Suprapubic skin (tissue), 4 donors: ENCODE data around the gene ZNF664. TPM values are rescaled to one million over a fixed set of nuclear protein-coding genes. Genes with fewer than 3 reads are reported as not detected.

Experiments used
- DNase-seq, 2 donors: peaks; one replicate each; pipeline ENCODE4 v3.0.0-alpha.2; 2019; ENCODE audit warnings: low spot score in 2 of 2
- H3K27ac ChIP-seq: fragments of 200-600 bp; sonication (generic); one replicate; pipeline ENCODE4 v1.5.1; 2019
- H3K27me3 ChIP-seq: fragments of 200-600 bp; sonication (generic); one replicate; pipeline ENCODE4 v1.5.1; 2019
- H3K36me3 ChIP-seq: fragments of 200-600 bp; sonication (generic); one replicate; pipeline ENCODE4 v1.5.1; 2019
- H3K4me1 ChIP-seq: fragments of 200-600 bp; sonication (generic); one replicate; pipeline ENCODE4 v1.5.1; 2019
- H3K4me3 ChIP-seq: fragments of 200-600 bp; sonication (generic); one replicate; pipeline ENCODE4 v1.5.1; 2019; ENCODE audit warnings: mild to moderate bottlenecking
- H3K9me3 ChIP-seq: fragments of 200-600 bp; sonication (generic); one replicate; pipeline ENCODE4 v1.5.1; 2019
- EP300 ChIP-seq: sonication (generic); formaldehyde crosslinking; IDR thresholded peaks from one replicate; pipeline ENCODE4 v1.6.1; 2017; ENCODE audit warnings: antibody characterized with exemption
- POLR2A ChIP-seq, 2 donors: fragments of 450-650 bp; IDR thresholded peaks; one replicate each; pipeline ENCODE4 v1.6.1; 2017; ENCODE audit warnings: antibody characterized with exemption in 2 of 2, mild to moderate bottlenecking in 2 of 2, moderate library complexity in 2 of 2
- POLR2AphosphoS5 ChIP-seq, 3 donors: sonication (generic); formaldehyde crosslinking; IDR thresholded peaks; one replicate each; pipeline ENCODE4 v1.6.1; 2017; ENCODE audit warnings: antibody characterized with exemption in 3 of 3
- WGBS: methylation state at CpG from one replicate; pipeline ENCODE4 v1.1.5; 2018; 5-methylcytosine and 5-hydroxymethylcytosine counted together
- total RNA-seq, 4 donors: library from RNA; depleted of rRNA; stranded (reverse); fragments of >200 nt; gene quantifications; one replicate each; pipeline ENCODE4 v1.1.0, GENCODE V29; 2016
- TF ChIP-seq, protein P1 (sequence below), 2 donors: fragments of 200-600 bp in 1 of 2; fragments of 450-650 bp in 1 of 2; sonication (generic) in 1 of 2; IDR thresholded peaks; one replicate each; pipeline ENCODE4 v1.5.1; 2016 to 2019; ENCODE audit warnings: antibody characterized with exemption in 2 of 2, mild to moderate bottlenecking in 1 of 2, moderate library complexity in 1 of 2

ZNF664 gene
- total RNA-seq: 10 to 100 TPM; 29.6 to 39.6 (median 32.8) TPM

DNA sequence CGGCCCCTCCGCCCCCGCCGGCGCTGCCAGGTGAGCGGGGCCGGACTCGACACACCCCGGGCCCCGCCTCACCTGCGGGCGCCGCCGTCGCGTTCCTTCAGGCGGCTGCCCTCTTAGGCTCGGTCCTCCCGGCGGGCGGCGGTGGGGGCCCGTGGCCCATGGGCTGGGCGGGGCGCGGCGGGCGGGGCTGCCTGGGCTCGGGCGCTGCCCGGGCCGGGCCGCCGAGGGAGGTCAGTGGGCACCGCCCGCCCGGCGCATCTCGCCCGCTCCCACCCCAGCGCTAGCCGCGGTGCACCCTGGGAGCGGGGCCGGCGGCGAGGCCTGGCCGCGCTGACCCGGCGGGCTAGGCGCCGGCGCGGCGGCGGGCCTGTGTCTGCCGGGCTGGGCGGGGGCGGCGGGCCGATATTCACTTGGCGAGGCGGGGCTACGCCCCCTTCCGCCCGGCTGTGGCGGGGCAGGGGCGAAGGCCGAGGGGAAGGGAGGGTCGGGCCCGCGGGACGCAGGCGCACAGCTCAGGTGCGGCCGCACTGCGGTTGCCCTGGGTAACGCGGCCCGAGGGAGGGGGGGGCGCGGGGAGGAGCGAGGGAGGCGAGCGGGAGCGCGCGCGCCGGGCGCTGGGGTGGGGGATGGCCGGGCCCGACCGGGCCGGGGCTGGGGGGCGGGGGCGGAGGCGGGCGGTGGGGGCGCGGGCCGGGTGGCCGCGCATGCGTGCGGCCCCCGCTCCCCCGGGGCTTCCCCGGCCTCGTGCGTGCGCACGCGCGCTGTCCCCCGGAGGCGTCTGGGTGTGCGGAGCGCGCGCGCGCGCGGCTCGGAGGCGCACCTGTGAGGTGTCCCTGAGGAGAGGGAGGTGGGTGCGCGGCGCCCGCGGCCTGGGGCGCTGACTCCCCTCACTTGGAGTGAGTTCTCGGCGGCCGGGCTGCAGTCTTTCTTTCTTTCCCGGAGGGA lies at the start of gene ZNF664, which contains the start of gene CCDC92:
ZNF664 (plus strand) TSS at position 759 of the 945 bp plus-strand sequence. CDS start 38,930 bp downstream, outside the sequence.
CCDC92 (minus strand) TSS at position 375 of the 945 bp plus-strand sequence. CDS start 28,526 bp downstream, outside the sequence.
- Histone ChIP-seq H3K36me3 (peaks cover 3% of the 10 kb centered on the region), H3K27me3 (no peaks in the 10 kb centered on the region), H3K9me3 (no peaks in the 10 kb centered on the region), H3K4me3 (peak within 1 kb of the TSS; percentile 97), H3K4me1 (peaks cover 28% of the 10 kb centered on the region), H3K27ac (peak within 1 kb of the TSS; percentile 94)
- no peak for TF ChIP-seq POLR2AphosphoS5 (IDR thresholded peaks at IDR 0.05)
- peak in 1 of 2 donors; percentile 71 for TF ChIP-seq POLR2A (IDR thresholded peaks at IDR 0.05)
- TF ChIP-seq EP300: no peak
- 1% methylated on average over 14 of the region's 138 CpGs for WGBS
- DNase-seq: peak; percentile 87 to 92

DNA sequence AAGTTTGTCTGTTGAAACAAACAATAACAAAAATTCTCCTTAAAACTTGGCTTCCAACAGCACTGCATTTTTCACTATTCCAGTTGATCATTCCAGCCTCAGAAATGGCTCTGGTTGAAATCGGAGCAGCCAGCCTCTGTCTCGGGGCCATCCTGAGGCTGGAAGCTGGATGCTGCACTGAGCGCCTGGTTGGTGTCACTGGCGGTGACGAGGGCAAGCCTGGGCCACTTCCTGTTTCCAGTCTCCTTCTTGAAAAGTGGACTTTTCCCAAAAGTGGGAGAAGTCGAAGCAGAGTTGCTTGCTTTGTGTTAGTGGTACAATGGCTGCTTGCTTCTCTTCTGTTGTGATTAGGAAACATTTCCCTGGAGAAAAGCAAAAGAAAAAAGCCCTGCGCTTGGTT lies 49.1 kb upstream of the ZNF664 start:
- Histone ChIP-seq H3K27me3 (no peaks in the 10 kb centered on the region), H3K4me1 (no peaks in the 10 kb centered on the region), H3K9me3 (no peaks in the 10 kb centered on the region), H3K27ac (no peak overlapping the region), H3K36me3 (no peaks in the 10 kb centered on the region), H3K4me3 (no peak overlapping the region)
- TF ChIP-seq EP300 (no peak), POLR2AphosphoS5 (IDR thresholded peaks at IDR 0.05) (no peak), POLR2A (IDR thresholded peaks at IDR 0.05) (no peak)
- TF ChIP-seq, protein P1, sequence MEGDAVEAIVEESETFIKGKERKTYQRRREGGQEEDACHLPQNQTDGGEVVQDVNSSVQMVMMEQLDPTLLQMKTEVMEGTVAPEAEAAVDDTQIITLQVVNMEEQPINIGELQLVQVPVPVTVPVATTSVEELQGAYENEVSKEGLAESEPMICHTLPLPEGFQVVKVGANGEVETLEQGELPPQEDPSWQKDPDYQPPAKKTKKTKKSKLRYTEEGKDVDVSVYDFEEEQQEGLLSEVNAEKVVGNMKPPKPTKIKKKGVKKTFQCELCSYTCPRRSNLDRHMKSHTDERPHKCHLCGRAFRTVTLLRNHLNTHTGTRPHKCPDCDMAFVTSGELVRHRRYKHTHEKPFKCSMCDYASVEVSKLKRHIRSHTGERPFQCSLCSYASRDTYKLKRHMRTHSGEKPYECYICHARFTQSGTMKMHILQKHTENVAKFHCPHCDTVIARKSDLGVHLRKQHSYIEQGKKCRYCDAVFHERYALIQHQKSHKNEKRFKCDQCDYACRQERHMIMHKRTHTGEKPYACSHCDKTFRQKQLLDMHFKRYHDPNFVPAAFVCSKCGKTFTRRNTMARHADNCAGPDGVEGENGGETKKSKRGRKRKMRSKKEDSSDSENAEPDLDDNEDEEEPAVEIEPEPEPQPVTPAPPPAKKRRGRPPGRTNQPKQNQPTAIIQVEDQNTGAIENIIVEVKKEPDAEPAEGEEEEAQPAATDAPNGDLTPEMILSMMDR (IDR thresholded peaks at IDR 0.05): no peak
- 80% methylated on average over 7 of the region's 7 CpGs for WGBS
- DNase-seq: no peak

DNA sequence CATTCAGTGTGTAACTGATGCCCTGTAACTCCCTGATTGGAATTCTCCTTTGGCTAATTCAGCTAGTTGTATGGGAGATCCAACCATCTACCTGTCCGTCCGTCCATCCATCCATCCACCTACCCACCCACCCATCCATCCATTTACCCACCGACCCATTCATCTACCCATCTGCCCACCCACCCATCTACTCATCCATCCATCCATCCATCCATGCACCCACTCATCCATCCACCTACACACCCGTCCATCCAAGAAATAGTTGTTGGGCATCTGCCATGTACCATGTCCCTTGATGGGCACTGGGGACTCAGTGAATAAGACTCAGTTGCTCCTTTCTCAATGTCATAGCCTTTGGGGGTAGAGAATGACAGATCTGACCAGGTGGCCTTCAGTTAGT lies 48.5 kb upstream of the ZNF664 start:
- Histone ChIP-seq H3K9me3 (no peaks in the 10 kb centered on the region), H3K27me3 (no peaks in the 10 kb centered on the region), H3K4me3 (no peak overlapping the region), H3K4me1 (no peaks in the 10 kb centered on the region), H3K36me3 (no peaks in the 10 kb centered on the region), H3K27ac (no peak overlapping the region)
- no peak for DNase-seq
- WGBS: over 99% methylated on average over 4 of the region's 4 CpGs
- TF ChIP-seq, protein P1 (IDR thresholded peaks at IDR 0.05): no peak
- TF ChIP-seq EP300 (no peak), POLR2AphosphoS5 (IDR thresholded peaks at IDR 0.05) (no peak), POLR2A (IDR thresholded peaks at IDR 0.05) (no peak)

DNA sequence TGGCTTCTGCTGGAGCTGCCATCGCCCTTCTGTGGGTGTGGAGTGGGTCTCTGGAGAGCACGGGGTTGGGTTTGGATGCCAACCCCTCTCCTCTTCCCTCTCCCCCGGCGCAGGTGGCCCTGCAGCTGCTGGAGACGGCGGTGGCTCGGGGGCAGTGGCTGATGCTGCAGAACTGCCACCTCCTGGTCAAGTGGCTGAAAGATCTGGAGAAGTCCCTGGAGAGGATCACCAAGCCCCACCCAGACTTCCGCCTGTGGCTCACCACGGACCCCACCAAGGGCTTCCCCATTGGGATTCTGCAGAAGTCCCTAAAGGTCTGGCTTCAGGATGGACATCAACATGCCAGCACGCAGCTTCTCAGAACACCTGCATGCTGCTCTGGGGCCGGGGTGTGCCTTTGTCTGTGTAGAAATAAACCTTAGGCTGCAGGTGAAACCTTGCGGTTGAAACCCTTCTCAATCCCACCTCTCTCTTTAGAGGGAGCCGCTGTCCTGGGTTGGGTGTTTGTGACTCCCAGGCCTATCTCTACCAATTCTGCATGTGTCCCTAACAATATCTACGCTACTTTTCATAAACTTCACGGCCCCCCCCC lies 44.6 kb upstream of the ZNF664 start:
- Histone ChIP-seq H3K27ac (no peak overlapping the region), H3K36me3 (no peaks in the 10 kb centered on the region), H3K4me1 (no peaks in the 10 kb centered on the region), H3K9me3 (no peaks in the 10 kb centered on the region), H3K27me3 (no peaks in the 10 kb centered on the region), H3K4me3 (no peak overlapping the region)
- 73% methylated on average over 12 of the region's 15 CpGs for WGBS
- DNase-seq: no peak
- TF ChIP-seq POLR2AphosphoS5 (IDR thresholded peaks at IDR 0.05): no peak
- TF ChIP-seq EP300: no peak

DNA sequence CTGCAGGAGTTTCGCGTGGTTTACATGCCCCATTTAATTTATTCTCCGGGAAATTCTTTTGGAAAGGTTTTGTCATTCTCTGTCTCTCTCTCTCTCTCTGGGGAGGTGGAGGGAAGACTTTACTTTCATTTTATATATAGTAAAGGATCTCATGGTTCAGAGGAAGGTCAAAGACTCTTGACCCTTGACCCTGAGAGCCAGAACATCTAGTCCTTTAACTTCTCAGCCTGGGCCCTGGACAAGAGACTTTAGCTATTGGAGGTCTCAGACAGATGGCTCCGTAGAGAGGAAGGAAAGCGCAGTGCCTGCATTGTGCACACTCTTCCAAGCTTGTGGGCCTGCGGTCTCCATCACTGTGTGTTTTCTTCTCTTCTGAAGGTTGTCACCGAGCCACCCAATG lies 44.1 kb upstream of the ZNF664 start:
- WGBS: 86% methylated on average over 6 of the region's 7 CpGs
- H3K9me3 ChIP-seq: no peaks in the 10 kb centered on the region
- H3K4me3 ChIP-seq: no peak overlapping the region
- no peak overlapping the region for H3K27ac ChIP-seq
- no peaks in the 10 kb centered on the region for H3K36me3 ChIP-seq
- H3K4me1 ChIP-seq: no peaks in the 10 kb centered on the region
- H3K27me3 ChIP-seq: no peaks in the 10 kb centered on the region
- no peak for DNase-seq
- TF ChIP-seq EP300 (no peak), POLR2A (IDR thresholded peaks at IDR 0.05) (no peak), POLR2AphosphoS5 (IDR thresholded peaks at IDR 0.05) (no peak)
- TF ChIP-seq, protein P1 (IDR thresholded peaks at IDR 0.05): no peak
